Measurements from ENCODE around the gene MPPED1. TPM values are rescaled to one million over a fixed set of nuclear protein-coding genes. Genes with fewer than 3 reads are reported as not detected.

MPPED1 gene
- total RNA-seq, 2 donors from 2014 or later: not detected

DNA sequence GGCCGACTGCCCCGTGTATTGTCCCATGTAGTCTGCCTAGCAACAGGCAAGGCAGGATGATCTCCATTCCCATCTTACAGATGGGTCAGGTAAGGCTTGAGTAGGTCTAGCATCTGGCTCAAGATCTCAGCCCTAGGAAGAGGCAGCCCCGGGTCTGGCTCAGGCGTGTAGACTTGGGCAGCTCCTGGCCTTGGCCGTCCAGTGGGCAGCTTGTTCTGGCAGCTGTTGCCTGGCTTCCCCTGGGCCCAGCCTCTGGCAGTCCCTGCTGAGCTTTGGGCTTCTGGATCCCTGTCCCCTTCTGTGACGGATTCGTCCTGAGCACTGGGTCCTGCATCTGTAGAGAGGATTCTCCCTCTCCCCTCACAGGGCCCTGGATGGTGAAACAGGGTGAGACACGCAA is 72.4 kb downstream of the MPPED1 start:
- WGBS, 2 donors: 57 to 100% methylated on average over 1 to 6 of the region's 8 CpGs
- peaks cover 0 to 10% of the 10 kb centered on the region in 2 donors for H3K27me3 ChIP-seq
- intact Hi-C loops (cut with DNase I): no loop called here
- no peak overlapping the region for H3K27ac ChIP-seq
- DNase-seq: no peak
- H3K9me3 ChIP-seq: no peaks in the 10 kb centered on the region
- H3K36me3 ChIP-seq (replicated peaks in 1 of 2; ENCODE audit: insufficient read depth in 1 of 2, low read depth in 2 of 2): no peaks in the 10 kb centered on the region
- TF ChIP-seq POLR2A (IDR thresholded peaks at IDR 0.05): no peak
- TF ChIP-seq, protein P1, sequence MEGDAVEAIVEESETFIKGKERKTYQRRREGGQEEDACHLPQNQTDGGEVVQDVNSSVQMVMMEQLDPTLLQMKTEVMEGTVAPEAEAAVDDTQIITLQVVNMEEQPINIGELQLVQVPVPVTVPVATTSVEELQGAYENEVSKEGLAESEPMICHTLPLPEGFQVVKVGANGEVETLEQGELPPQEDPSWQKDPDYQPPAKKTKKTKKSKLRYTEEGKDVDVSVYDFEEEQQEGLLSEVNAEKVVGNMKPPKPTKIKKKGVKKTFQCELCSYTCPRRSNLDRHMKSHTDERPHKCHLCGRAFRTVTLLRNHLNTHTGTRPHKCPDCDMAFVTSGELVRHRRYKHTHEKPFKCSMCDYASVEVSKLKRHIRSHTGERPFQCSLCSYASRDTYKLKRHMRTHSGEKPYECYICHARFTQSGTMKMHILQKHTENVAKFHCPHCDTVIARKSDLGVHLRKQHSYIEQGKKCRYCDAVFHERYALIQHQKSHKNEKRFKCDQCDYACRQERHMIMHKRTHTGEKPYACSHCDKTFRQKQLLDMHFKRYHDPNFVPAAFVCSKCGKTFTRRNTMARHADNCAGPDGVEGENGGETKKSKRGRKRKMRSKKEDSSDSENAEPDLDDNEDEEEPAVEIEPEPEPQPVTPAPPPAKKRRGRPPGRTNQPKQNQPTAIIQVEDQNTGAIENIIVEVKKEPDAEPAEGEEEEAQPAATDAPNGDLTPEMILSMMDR (IDR thresholded peaks at IDR 0.05): no peak
- no peak for ATAC-seq
- H3K4me3 ChIP-seq: no peak overlapping the region
- no peaks in the 10 kb centered on the region for H3K4me1 ChIP-seq

DNA sequence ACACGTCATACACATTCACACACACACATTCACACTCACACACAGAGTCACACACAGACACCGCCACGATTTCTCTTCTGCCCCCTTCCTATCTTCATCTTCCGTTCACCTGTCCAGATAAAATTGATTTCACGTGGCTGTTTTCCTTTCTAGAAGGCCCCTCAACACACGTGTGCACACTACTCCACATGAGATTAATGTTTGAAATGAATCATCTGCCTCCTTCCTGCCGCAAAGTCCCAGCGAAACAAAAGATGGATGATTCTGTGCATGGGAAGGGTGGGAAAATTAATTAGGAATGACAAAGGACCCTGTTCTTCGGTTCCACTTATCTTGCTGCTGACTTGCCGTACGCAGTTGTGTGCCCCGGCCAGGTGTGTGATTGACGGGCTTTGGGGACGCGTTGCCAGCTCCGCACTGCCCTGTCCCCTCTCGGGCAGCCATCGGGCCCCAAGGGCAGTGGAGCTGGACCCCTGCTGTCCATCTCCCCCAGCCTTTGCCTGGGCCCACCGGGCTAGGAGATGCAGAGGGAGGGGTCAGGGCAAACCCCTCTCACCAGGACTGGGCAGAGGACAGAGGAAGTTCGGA is 73.8 kb downstream of the MPPED1 start:
- Histone ChIP-seq H3K4me1 (no peaks in the 10 kb centered on the region), H3K36me3 (replicated peaks in 1 of 2; ENCODE audit: insufficient read depth in 1 of 2, low read depth in 2 of 2) (no peaks in the 10 kb centered on the region), H3K4me3 (no peak overlapping the region), H3K27me3 (peaks cover 0 to 10% of the 10 kb centered on the region in 2 donors), H3K27ac (no peak overlapping the region), H3K9me3 (no peaks in the 10 kb centered on the region)
- intact Hi-C loops (cut with DNase I): no loop called here
- 28 to 32% methylated on average over 16 to 20 of the region's 20 CpGs for WGBS, 2 donors
- ATAC-seq (no peak), DNase-seq (no peak)
- TF ChIP-seq, protein P1 (IDR thresholded peaks at IDR 0.05): no peak
- no peak for TF ChIP-seq POLR2A (IDR thresholded peaks at IDR 0.05)

DNA sequence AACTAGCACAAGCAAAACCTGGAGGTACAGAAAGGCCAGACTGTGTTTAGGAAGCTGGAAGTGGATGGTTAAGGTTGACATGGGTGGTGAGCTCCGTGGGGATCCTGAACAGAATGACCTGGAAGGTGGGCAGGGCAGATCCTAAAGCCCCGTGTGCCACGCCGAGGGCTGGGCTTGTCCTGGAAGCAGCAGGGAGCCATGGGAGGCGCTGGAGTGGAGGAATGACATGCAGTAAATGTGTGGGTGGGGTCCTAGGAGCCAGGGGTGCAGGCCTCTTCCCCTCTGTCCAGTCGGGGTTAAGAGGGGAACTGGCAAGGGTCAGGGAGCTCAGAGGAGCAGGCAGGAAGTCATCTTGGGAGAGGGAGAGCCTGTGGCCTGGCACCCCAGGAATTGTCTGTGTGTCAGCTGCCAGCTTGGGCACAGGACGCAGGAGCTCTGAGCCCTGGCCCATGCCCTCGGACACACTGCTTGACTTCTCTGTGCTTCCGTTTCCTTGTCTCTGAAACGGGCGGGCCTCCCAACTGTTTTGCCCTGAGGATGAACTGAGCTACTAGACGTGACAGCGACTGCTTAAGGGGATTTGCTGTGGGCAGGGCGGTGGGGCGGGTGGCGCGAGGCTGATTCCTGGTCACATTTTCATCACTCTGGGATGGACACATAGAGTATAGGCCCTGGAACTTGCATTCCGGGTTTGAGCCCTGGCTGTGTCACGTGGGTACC is 75.7 kb downstream of the MPPED1 start:
- Histone ChIP-seq H3K27ac (no peak overlapping the region), H3K4me1 (no peaks in the 10 kb centered on the region), H3K27me3 (peaks cover 0 to 10% of the 10 kb centered on the region in 2 donors), H3K4me3 (no peak overlapping the region), H3K9me3 (no peaks in the 10 kb centered on the region), H3K36me3 (replicated peaks in 1 of 2; ENCODE audit: insufficient read depth in 1 of 2, low read depth in 2 of 2) (no peaks in the 10 kb centered on the region)
- no peak for DNase-seq
- intact Hi-C loops (cut with DNase I): no loop called here
- ATAC-seq: no peak
- WGBS, 2 donors: 47 to 57% methylated on average over 14 to 16 of the region's 19 CpGs
- TF ChIP-seq, protein P1 (IDR thresholded peaks at IDR 0.05): no peak
- no peak for TF ChIP-seq POLR2A (IDR thresholded peaks at IDR 0.05)

DNA sequence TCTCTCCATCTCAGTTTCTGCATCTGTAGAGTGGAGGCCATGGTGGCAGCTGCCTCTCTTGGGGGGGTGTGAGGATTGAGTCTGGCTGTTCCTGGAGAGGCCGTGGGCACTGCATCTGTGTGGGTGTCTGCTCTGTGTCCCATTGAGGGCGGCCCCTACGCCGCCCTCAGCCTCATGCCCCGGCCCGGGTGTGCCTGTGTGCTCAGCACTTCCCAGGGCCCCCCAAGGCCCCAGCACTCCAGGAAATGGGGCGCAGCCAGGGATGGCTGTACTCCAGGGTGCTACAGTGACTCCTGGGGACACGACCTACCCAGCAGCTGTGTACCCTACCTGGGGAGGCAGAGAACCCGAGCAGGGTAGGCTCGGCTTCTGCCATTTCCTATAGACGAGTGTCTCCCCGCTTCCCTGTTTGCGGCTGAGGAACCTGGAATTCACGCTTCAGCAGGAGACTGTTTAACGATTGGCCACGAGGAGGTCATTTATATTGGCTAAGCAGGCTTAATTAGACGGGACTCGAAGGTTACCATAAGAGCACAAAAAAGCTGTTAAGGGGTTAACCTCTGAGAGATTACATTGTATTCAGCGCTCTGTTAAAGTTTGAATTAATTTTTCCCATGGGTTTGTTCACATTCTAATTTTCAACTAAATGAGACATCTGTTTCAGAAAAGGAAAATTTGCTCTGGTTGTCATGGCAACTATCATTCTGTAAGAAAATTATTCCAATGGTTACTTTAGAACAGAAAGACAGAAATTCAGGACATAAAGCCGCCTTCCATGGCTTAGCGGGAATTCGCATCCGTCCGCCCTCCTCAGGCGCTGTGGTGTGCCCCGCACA is 76.4 kb downstream of the MPPED1 start:
- TF ChIP-seq POLR2A (IDR thresholded peaks at IDR 0.05): no peak
- TF ChIP-seq, protein P1 (IDR thresholded peaks at IDR 0.05): no peak
- Histone ChIP-seq H3K27ac (no peak overlapping the region), H3K4me1 (no peaks in the 10 kb centered on the region), H3K9me3 (no peaks in the 10 kb centered on the region), H3K4me3 (no peak overlapping the region), H3K36me3 (replicated peaks in 1 of 2; ENCODE audit: insufficient read depth in 1 of 2, low read depth in 2 of 2) (no peaks in the 10 kb centered on the region), H3K27me3 (peaks cover 0 to 10% of the 10 kb centered on the region in 2 donors)
- ATAC-seq: no peak
- WGBS, 2 donors: 27 to 38% methylated on average over 22 to 26 of the region's 26 CpGs
- intact Hi-C loops (cut with DNase I): no loop called here
- DNase-seq: no peak

Data from body of pancreas (tissue), 4 donors.